NCI-H748 (cell line): ENCODE measurements around the gene CD248.

ENCODE experiments used
- DNase-seq: peaks from one replicate; lab custom pipeline; 2025; ENCODE audit not compliant: unreplicated experiment; lab: John Stamatoyannopoulos, UW

The CD248 gene

DNA sequence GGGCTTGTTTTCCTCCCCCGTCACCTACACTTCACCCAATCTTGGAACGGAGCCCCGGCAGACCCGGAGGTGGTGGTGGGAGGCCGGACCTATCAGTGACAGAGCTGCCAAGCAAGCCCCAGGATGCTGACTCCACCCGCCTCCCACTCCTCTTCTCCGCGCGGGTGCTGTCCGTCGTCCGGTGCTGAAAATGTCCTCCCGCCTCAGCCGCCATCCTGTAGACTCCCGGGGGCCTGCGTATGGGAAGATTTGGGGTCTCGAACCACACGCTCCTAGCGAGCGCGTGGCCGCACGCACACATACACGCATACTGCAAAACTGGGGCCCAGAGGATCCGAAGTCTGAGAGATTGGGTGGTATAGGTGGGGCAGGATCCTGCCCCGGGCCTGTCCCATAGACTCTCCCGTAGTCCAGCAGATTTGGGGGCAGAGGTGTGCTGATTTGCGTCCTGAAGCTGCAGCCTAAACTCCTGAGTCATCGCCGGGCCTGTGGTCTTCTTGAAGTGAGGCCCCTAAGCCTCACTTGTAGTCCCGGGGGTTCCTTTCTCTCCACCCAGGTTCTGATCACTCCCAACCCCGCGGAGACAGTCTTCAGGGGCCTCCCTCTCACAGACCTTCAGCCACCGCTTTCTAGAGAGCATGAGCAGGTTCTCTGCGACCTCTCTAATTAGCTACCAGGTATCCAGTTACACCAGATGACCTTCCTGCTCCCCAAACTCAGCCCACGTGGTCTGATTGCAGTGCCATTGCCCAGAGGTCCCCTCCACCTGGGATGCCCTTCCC is 27.1 kb downstream of the CD248 start:
- peak; percentile 33 for DNase-seq

DNA sequence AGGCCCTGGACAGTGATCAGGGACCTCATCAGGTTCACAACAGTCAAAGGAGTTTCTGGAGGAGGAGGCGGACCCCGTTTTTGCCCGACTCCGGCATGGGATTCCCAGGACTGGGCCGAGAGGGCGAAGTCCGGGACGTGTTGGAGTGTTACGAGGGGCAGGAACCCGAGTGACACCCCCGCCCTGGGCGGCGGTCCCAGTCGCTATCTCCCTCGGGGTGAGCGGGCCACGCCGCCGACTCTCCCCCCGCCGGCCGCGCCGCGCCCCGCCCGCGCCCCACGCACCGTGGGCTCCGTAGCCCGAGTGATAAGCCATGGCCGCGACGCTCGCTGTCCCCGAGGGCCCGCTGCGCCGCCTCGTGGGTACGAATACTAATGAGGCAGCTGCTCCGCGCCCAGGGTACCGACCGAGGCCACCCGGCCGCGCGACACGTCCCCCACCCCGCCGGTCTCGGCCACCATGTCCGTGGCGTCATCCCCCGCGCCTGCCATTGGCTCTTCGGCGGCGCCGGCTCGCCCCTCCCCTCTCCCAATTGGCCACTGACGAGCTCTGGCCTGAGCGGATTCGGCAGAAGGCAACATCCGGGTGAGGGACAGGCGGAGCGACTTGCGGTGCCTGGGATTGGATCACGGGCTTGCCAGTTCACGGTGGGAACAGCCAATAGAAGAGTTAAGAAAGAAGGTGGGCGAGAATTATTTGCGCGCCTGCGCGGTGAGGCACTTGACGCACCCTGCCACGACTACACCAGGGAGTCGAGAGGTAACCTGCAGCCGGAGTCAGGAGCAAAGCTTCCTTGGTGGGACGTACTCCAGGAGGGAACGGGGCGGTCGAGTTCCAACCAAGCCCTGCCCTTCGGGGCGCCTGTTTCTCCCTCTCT is 27.9 kb downstream of the CD248 start, which contains the start of gene YIF1A:
TSS of gene YIF1A (minus strand) at position 473 of the 877 bp plus-strand sequence. CDS start at position 315, 158 bp downstream.
- peak; percentile 99 for DNase-seq

DNA sequence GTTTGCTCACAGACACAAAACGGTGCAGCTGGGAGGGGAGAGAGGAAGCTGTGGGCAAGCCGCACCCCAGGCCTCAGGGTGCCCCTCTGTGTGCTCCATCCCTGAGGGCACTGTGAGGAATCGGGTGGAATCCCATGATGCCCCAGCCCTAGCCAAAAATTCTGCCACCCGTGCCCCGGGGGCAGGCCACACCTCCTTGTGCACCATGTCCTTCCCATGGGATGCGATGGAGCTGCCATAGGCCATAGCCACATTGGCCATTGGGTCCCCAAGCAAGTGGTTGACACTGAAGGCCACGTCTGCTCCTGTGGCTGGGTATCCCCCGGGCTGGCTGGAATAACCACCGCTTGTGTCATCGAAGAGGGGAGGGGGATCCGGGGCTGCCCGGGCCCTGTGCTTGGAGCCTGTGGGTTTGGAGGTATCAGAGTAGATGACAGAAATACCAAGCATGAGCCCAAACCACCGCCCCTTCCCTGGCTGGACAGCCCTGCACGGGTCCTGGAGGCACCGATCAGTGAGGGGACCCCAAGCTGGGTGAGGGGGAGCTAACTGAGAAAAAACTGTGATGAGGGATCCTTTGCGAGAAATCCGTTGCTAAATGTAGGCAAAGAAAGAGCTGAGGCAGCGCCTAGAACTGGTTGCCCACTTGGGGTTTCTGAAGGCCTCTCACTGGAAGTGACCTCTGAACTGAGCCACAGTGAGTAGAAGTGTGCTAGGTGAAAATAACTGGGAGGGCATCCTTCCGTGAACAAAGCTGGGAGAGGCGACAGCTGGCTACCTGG is 28.8 kb downstream of the CD248 start:
- peak; percentile 33 for DNase-seq

DNA sequence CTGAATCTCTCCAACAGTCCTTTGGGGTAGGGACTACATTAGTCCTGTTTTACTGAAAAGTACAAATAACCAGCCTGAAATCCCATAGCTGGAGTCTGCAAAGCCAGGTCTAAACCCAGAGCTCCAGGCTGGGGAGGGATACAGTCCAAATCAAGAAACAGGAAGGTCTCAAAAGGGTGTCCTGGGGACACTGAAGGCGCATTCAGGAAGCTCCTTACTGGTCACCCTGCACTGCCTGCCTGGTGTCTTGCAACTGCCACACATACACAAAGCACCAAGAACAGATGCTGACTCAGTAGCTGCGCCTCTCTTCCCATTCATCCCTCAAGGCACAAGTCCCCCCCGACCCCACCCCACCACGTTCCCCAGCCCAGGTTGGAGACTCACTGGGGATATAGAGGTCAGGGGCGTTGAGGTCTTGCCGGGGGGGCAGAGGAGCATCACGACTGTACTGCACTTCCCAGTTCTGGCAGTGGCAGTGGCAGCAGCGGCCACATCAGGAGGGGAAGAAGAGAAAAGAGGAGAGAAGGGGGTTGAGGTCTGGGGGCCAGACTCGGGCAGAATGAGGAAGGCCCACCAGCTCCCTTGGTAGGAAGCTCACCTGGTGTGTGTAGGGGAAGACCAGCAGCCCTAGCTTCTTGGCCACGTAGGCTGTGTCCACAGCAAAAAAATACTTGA is 29.5 kb downstream of the CD248 start:
- no peak for DNase-seq

DNA sequence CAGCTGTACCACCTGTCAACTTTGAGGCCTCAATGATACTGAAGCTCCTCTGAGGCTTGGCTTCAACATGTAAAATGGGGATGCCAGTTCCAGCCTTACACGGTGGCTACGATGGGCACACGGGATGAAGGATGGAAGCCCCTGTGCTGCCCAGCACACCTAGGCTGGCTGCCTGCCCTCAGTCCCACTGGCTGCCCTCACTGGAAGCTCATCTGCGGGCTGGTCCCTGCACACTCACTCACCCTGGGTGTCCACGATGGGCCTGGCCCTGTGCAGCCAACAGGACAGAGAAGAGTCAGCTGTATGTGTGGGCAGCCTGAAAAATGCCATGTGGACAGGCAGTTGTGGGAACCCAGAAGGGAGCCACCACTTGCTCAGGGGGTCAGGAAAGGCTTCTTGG is 30.1 kb downstream of the CD248 start:
- no peak for DNase-seq

DNA sequence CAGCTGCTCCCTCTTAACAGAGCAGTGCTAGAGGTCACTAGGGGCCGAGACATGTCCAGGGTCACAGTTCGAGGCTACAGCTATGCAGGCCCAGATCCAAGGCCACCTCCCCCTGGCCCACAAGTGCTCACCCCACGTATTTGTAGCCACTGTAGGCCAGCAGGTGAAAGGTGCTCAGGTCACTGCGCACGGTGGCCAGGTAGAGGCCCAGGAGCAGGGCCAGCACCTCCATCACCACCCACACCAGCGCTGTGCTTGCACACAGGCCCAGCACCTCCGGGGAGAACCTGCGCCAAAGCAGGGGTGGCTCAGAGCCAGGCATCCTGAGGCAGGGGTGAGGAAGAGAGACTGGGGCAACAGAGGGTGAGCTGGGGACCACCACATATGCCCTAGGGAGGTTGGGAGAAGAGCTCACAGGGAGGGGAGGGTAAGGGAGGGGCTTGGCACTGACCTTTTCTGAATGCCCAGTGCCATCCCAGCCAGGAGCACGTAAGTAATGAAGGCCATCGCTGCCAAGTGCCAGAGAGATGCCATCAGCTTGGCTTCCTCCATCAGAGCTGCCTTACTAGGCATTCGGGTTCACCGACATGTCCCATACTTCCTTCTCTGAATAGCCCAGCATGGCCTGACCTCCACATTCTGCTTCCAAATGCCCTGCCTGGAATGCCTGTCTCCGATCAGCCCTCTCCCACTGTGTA is 31.4 kb downstream of the CD248 start:
- DNase-seq = no peak

DNA sequence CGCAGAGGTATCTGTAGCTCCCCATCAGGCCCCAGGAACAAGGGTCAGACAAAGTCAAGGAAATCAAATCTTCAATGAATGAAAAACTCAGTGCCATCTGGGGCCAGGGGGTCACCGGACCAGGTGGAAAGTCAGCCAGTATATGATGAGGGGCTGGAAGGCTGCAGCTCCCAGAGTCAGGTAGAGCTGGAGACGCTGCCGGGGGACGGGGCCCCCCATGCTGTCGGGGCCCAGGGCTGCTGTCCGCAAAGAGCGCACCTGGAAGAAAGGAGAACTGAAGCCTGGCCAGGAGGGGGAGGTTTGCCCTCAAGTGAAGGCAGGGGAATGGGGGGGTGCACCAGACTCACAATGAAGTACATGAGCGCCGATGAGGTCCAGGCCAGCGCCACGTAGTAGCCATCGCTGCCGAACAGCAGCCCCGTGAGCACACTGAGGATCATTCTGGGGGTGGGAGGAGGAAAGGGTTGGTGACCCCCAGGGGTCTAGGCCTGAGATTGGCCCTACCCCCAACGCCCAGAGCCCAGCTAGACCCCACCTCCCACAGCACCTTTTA is 32.2 kb downstream of the CD248 start:
- DNase-seq = no peak

DNA sequence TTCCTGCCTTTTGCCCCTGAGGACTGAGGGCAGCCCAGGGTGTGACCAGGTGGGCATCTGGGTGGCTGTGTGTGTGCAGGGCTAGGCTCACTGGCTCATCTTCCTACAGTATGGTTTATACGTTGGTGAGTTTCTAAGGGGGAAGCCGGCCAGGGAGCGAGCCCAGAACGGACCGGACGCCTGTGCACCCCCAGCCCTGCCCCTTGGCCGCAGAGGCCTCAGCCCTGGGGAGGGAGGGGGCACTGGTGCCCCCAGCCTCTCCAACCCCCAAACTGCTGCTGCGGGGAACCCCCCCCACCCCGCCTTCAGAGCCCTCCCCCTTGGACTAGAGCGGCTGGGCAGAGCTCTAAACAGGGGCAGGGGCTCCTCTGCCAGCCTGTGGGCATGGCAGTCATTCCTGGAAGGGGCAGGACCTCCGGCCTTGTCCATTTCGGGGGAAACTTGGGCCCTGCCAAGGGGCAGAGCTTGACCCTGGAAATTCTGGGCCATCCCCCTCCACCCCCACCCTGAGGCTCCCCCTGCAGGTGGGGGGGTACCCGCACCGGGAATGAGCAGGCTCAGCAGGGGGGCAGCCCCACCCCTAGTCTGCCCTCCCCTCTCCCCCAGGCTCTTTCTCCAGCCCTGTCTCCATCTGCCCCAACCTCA is 33.3 kb downstream of the CD248 start:
- no peak for DNase-seq

DNA sequence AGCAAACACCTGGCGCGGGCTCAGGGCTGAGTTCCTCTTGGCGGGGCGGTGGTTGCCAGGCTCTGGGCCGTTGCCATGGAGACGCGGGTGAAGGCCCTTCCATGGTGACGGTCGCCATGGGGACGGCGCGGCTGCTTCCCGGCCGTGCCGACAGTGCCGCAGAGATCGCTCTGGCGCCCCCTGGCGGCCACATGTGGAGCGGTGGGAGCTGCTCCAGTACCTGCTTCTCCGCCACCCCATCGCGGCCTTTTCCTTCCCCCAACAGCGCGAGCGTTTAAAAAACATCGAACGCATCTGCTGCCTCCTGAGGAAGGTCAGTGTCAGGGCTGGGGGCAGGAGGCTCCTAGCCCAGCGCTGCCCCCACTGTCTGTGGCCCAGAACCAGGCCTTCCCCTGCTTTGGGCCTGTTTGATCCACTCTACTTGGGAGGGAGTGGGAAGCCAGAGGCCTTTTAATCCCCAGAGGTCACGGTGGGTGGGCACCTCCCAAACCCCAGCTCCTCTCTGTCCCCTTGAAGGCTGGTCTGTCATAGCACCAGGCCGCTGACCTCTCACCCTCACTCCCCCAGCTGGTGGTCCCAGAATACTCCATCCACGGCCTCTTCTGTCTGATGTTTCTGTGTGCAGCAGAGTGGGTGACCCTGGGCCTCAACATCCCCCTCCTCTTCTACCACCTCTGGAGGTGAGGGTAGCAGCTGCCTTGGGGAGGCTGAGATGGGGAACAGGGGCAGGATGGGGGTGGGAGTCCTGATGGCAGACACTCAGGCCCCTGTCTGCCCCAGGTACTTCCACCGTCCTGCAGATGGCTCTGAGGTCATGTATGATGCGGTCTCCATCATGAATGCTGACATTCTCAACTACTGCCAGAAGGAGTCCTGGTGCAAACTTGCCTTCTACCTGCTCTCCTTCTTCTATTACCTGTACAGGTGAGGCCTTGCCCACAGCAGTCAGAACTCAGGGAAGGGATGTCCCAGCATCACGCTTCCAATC is 34.1 kb downstream of the CD248 start:
- peak; percentile 99 for DNase-seq

DNA sequence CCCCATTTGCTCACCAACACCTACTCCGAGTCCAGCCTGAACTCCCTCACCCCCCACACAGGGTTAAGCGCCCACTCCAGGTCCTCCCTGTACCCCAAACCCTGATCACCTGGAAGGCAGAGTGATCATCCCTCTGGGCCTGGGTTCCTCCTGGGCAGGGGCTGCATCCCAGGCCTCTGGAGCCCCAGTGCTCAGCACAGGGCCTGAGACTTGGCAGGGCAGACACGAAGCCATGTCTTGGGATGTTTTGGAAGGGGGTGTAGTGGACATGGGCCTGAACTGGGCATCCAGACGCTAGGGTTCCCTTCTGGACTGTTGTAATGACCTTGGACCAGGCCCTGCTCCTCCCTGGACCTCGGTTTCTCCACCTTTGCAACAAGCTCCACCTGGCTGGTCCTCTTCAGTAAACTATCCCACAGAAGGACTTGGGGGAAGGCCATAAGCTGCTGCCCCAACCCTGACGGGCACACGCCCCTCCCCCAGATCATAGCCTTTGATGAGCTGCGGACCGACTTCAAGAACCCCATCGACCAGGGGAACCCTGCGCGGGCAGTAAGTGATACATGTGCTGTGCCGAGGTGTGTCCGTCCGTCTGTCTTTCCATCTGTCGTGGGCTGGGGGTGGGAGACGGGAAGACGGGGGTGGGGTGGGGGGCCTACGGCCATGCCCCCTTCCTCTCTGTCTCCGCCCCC is 34.9 kb downstream of the CD248 start:
- DNase-seq = no peak

DNA sequence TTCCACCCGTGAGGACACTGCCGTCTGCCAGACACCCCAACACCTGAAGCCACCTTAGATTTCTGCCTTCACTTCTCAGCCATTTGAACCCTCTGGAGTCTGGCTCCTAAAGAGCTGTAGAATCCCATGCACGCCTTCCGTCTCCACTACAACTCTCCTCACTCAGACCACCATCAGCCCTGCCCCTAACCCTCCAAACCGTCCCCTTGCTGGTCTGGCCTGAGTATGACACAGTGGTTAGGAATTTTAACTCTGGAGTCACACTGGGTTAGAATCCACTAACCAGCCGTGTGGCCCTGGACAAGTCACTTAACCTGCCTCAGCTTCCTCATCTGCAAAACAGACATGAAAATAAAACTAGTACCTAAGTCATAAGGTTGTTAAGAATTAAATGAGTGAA is 35.8 kb downstream of the CD248 start:
- DNase-seq = no peak

DNA sequence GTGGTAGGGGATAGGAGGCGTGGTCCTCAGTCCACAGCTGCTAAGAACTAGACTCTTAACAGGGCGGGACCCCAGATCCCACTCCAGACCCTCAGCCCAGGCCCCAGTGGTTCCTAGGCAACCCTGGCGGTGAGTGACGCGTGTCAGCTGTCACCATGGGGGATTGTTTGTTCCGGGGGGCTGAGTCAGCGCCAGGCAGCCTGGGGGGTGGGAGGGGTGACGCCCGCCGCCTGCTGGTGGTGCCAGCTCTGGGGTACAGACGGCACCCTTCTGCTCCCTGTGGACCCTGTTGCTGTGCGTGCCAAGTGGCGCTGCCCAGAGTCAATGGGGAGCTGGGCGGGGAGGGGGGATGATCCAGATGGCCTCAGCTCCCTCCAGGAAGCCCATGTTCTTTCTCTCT is 36.4 kb downstream of the CD248 start:
- peak; percentile 26 for DNase-seq

DNA sequence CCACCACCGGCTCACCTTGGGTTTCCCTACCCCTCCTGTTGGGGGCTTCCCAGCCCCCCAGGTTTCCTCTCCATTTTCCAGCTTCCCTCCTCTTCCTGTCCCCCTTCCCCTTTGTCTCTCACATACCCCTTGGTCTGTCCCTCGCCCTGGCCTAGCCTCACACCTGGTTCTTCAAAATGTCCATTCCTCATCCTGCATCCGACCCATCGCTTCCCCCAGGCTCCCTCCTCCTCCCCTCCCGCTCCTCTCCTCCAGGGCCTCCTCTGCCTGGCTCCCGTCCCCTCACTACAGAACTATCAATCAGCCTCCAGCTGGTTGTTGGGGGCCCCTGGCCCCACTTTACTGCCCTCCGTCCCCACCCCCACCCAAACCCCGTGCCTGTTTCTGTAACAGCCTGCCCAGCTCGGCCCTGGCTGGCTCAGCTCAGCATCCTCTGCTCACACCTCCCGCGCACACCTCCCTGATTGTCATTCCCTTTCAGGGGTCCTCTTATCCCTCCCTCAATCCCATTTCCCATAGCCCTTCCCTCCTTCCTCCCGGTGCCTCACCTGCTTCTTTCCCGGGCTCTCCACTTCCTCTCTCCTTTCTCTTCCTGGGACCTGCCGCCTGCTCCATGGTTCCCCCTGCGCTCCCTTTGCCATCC is 37.6 kb downstream of the CD248 start:
- DNase-seq = peak; percentile 40

DNA sequence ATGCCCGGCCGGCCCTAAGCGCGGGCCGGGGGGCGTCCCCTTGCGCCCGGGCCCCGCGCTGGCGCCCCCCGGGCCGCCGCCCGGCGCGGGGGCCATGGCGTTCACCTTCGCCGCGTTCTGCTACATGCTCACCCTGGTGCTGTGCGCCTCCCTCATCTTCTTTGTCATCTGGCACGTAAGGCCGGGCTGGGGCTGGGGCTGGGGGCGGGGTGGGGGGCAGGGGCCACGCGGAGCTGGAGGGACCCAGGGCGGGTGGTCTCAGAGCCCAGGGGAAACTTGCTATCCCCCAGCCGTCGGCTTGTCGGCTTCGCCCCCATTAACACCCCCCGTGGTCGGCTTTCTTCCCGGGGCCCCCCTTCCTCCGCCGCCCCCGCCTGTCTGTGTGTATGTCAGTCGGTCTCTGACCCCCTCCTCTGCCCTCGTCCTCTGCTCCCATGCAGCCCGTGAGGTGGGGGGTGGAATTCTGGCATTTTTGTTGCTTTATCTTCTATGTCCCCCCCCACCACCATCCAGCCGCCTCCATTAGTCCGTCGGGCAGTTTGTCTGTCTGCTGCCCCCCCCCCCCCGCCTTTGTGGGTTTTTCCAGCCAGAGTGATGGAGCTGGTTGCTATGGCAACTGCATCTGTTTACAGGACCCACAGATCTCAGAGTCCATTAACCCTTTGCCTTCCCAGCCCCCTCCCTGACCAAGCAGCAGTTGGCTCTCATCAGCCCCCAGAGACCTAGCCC is 38.3 kb downstream of the CD248 start:
- DNase-seq = peak; percentile 65

DNA sequence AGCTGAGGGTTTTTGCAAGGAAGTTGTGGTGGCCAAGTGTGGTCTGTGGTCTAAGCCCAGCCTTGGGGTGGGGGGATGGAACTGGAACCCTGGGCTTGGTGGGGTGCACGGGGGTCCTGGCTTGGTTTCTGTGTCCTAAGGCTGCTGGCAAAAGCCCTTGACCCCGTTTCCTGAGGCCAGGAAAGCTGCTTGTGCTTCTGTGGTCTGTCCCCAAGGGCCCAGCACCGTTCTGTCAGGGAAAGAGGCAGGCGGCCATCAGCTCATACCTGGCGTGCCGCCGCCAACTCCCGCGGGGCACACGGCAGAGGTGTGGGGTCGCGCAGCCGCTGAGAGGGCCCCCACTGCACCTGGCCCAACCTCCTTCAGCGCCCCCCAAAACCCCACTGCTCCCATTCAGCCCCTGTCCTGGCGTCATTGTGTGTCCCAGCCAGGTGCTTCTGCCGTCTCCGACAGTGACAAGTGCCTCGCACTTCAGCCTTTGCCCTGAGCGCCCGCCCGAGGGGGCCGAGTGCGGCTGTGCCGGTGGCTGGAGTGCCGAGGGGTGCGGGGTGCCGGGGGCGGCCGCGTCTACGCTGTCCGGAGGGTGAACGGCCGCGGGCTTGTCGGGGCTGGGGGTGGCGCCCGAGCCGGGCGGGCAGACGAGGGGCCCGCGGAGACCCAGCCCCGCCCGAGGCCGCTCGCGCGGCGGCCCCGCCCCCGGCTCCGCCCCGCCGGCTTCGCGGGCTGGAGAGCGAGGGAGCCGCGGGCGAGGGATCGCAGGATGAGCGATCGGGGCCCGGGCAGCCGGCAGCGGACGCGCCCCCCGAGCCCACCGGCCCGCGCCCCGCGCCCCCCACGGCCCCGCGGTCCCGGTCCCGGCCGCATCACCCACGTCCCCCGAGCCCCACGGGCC is 39.1 kb downstream of the CD248 start, which contains the start of gene CNIH2:
TSS of gene CNIH2 (plus strand) at position 705 of the 892 bp plus-strand sequence. CDS start 282 bp downstream, outside the sequence.
- DNase-seq = peak; percentile 66
